Astrocyte of the spinal cord (primary cell): Measurements from ENCODE around the gene MSANTD2.

Experiments
- DNase-seq: peaks from one replicate; pipeline ENCODE4 v3.0.0; 2011; ENCODE audit warnings: low read depth, low spot score
- H3K4me3 ChIP-seq: 2 replicates; pipeline ENCODE4 v1.5.1; 2011; ENCODE audit warnings: low read depth, mild to moderate bottlenecking, low read length, moderate library complexity
- CTCF ChIP-seq: IDR thresholded peaks from 2 replicates; pipeline ENCODE4 v1.5.1; 2012; ENCODE audit warnings: low read depth, mild to moderate bottlenecking, low read length, inconsistent platforms
- in situ Hi-C: cut with HindIII; loops from 2 replicates; pipeline ENCODE4 v1.10.0; 2017; ENCODE audit warnings: low sequenced_read_pairs

The MSANTD2 gene

GRCh38 chr11:124841201-124841600 lies 41.0 kb upstream of the MSANTD2 start:
- DNase-seq: no peak
- no peak for TF ChIP-seq CTCF
- H3K4me3 ChIP-seq: no peak overlapping the region
- in situ Hi-C loops: no loop called here

GRCh38 chr11:124840666-124841065 lies 40.5 kb upstream of the MSANTD2 start:
- TF ChIP-seq CTCF: no peak
- DNase-seq: no peak
- in situ Hi-C loops: no loop called here
- H3K4me3 ChIP-seq: no peak overlapping the region

GRCh38 chr11:124839972-124840621 lies 39.9 kb upstream of the MSANTD2 start:
- TF ChIP-seq CTCF: no peak
- no peak for DNase-seq
- peak overlapping the region; percentile 5 for H3K4me3 ChIP-seq
- in situ Hi-C loops: no loop called here

GRCh38 chr11:124839128-124839971 lies 39.1 kb upstream of the MSANTD2 start:
- DNase-seq: no peak
- in situ Hi-C loops: no loop called here
- peak overlapping the region; percentile 12 for H3K4me3 ChIP-seq
- no peak for TF ChIP-seq CTCF

GRCh38 chr11:124838805-124839127 lies 38.6 kb upstream of the MSANTD2 start:
- H3K4me3 ChIP-seq: no peak overlapping the region
- in situ Hi-C loops: no loop called here
- TF ChIP-seq CTCF: no peak
- no peak for DNase-seq

- peak; percentile 92 for DNase-seq
- in situ Hi-C loops: no loop called here
- no peak overlapping the region for H3K4me3 ChIP-seq
- peak; percentile 76 for TF ChIP-seq CTCF
Measured at GRCh38 chr11:124837491-124837856, 37.3 kb upstream of the MSANTD2 start.
